GM12874 (cell line): Measurements from ENCODE around the gene FAM219B.

Source experiments
- TF ChIP-seq, protein P1 (sequence below): IDR thresholded peaks from 2 replicates; pipeline ENCODE4 v1.5.1; 2011; ENCODE audit warnings: low read depth, mild to moderate bottlenecking, control low read depth, low read length, moderate library complexity; ENCODE audit not compliant: insufficient read depth

Gene FAM219B

DNA sequence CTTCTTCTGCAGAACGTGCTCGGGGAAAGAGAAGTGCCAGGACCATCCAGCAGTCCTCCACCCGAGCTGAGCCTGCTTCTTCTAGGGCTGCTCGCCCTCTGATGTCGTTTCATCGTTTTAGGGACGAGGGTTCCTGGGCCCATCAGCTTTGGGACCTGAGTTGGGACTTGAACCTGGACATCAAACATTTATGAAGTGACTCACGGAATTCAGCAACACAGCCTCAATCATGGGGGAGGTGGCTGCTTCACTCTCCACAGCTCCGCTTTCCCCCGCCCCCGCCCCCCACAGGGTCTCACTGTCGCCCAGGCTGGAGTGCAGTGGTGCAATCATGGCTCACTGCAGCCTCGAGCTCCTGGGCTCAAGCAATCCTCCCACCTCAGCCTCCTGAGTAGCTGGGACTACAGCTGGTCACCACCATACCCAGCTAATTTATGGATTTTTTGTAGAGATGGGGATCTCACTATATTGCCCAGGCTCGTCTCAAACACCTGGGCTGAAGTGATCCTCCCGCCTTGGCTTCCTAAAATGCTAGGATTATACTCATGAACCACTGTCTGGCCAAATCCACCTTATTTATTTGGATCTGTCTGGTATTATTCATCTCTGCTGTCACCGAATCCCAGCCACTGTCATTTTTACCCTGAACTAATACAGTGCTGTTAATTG lies 32.8 kb downstream of the FAM219B start:
- TF ChIP-seq, protein P1, sequence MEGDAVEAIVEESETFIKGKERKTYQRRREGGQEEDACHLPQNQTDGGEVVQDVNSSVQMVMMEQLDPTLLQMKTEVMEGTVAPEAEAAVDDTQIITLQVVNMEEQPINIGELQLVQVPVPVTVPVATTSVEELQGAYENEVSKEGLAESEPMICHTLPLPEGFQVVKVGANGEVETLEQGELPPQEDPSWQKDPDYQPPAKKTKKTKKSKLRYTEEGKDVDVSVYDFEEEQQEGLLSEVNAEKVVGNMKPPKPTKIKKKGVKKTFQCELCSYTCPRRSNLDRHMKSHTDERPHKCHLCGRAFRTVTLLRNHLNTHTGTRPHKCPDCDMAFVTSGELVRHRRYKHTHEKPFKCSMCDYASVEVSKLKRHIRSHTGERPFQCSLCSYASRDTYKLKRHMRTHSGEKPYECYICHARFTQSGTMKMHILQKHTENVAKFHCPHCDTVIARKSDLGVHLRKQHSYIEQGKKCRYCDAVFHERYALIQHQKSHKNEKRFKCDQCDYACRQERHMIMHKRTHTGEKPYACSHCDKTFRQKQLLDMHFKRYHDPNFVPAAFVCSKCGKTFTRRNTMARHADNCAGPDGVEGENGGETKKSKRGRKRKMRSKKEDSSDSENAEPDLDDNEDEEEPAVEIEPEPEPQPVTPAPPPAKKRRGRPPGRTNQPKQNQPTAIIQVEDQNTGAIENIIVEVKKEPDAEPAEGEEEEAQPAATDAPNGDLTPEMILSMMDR: no peak

DNA sequence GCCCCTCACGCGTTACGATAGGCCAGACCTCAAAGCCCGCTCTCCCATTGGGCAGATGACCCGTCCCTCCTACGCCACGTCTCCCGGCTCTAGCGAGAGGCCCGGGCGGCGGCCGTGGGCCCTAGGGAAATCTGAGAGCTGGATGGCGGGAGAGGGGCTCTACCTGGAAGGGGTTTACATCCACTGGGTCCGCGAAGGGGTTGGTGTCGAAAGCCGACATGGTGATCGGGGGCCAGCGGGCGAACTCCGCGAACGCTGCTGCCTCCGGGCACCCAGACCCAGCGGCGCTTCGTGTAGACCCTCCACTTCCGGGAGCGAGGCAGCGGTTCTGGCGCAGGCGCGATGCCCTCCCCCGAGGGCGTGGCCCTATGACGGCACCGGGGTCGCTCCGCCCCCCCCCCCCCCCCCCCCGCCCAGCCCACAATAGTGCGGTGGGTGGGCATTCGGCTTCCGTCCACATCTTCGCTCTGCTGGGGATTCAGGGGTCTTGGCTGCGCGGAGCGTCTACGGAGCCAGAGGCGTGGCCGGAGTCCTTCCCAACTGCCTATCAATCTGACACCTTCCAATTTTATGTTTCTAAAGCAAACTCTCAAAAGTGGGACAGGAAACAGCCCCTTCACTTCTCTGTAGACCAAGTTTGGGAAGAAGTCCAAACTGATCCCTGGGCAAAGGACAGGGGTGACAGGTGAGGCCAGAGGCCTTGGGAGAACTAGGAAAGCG lies 33.5 kb downstream of the FAM219B start, which contains the start of gene SCAMP2:
SCAMP2 (minus strand) TSS at position 330 of the 720 bp plus-strand sequence; CDS start at position 220, 110 bp downstream.
- TF ChIP-seq, protein P1: no peak

DNA sequence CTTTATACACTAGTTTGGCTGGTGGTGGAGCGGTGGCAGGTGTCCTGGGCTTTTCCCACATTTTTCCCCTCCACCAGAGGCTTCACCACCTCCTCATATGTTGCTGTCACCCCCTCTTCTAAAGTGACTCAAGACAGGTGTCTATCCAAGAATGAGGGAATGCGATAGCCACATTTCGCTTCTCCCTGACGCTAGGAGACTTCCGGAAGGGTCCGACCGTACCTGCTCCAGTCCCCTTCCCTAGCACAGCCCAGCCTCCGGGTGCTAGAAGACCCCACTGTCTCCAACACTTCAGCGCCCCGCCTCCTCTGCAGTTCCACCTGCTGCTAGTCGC lies 34.0 kb downstream of the FAM219B start:
- TF ChIP-seq, protein P1: no peak

DNA sequence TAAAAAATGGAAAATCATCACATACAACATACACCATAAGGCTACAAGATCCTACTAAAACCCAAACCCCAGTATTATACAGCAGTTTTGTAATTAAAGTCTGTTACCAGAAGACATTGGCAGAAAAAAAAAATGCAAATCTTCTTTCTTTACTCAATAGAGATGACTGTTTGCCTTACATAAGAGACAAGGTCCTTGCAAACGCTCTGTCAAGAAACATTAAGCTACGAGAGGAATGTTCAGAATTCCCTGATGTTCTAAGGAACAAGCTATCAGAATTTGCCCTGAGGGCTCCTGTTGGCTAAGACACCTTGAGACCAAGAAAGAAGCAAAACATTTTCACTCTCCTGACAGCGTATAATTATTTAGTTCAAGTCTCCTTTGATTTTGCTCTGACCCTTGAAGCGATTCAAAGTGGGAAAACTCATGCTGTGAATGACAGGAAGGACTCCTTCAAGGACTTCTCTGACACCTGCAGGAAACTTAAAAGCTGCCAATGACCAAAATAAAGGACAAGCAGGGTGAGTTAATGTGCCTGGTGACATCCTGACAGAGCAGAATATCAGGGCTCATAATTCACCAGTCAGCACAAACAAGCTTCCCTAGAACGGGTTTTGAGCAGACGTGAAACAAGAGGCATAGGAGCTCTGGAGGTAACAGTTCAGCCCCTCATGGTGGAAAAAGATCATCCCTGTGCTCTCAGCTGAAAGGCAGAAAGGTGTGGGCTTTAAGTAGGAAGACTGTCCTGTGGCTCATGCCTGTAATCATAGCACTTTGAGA lies 36.0 kb downstream of the FAM219B start:
- TF ChIP-seq, protein P1: no peak

DNA sequence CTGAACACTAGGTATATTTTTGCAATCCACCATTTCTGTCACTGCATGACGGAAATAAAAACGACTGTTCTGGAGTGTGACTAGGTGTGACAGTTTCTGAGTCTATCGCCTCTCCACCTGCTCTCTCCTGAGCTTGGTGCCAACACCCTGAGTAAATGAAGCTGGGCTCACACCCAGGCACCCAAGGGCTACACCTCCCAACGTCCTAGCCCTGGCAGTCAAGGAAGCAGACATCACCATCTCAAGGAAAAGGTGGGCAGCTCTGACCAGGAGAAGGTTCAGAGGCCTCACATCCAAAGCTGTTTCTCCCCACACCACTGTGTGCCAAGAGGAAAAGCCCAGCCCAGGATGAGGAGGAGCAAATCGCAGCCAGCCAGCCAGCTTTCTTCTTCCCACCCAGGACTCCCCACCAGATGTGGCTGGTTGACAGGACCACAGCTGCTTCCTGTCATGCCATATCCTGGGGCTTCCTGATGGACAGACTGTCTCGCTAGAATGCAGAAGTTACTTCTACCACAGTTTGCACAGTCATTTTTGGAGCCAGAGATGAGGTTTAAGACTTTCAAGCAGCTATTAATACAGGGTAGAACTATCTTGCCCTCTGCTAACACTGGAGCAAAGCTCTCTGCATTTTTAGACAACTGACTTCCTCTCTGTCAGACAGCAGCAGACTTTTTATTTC lies 36.8 kb downstream of the FAM219B start:
- TF ChIP-seq, protein P1: no peak

DNA sequence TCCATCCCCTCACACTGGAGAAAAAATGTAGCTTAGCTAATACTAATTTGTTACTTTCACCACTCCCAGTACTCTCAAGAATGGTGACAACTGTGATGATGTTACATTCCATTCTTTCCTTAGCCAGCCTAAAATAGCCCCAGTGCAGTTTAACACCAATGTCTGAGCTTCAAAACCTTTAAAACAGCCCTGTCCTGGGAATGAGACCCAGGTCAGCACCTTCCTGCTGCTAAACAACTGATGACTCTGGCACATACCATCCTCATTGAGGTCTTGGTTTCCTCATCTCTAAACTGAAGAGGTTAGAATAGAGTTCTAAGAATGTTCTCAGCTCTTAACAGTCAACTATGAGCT lies 37.3 kb downstream of the FAM219B start:
- TF ChIP-seq, protein P1: no peak

DNA sequence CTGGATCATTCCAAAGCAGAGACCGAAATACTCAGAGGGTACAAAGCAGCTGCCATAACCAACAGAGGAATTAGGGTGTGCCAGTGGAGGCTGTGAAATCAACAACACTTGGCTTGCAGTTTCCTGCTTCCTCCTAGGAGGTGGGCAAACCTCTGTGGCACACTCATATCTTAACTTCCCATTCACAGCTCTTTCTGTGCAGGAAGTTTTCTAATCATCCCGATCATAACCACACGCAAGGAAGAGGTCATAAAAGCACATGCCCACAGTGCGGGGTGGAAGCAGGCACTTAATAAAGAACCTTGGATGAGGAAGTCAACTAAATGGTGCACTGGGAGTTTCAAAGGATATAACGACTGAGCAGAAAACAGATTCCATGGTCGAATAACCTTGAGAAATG lies 38.6 kb downstream of the FAM219B start:
- TF ChIP-seq, protein P1: no peak
